ENCODE results near the gene BTBD9. TPM values are rescaled to one million over a fixed set of nuclear protein-coding genes. Genes with fewer than 3 reads are reported as not detected.

BTBD9 gene
- total RNA-seq, 1 experiment from 2014 or later: 10.8 TPM

GRCh38 chr6:38406096-38406495, 233.6 kb downstream of the BTBD9 start:
- no peak for DNase-seq
- Histone ChIP-seq H3K4me2 (0 out of 2 replicates have a peak overlapping the region, but pooled peaks have one; percentile 51), H3K27me3 (ENCODE audit: insufficient read depth, low read depth) (no peaks in the 10 kb centered on the region), H4K20me1 (ENCODE audit: insufficient read depth) (no peaks in the 10 kb centered on the region), H3K4me1 (replicated peaks; ENCODE audit: insufficient read depth) (peaks cover 27% of the 10 kb centered on the region), H3K4me3 (no peak overlapping the region), H3K79me2 (ENCODE audit: low read depth) (no peaks in the 10 kb centered on the region), H3K9me3 (ENCODE audit: insufficient read depth, low read depth) (no peaks in the 10 kb centered on the region), H3K9me2 (ENCODE audit: insufficient read depth) (no peaks in the 10 kb centered on the region), H2AFZ (no peak overlapping the region), H3F3A (ENCODE audit: insufficient read depth, low read depth) (peaks cover 23% of the 10 kb centered on the region), H3K27ac (no peak overlapping the region), H3K36me3 (ENCODE audit: low read depth) (no peaks in the 10 kb centered on the region)
- no TSS peak for BruUV-seq (replicated peaks)
- CTCF ChIA-PET: no interaction called here
- POLR2A ChIA-PET (ENCODE audit: unreplicated experiment): no interaction called here
- TF ChIP-seq EZH2 (IDR thresholded peaks at IDR 0.05; ENCODE audit: low read depth): no peak
- intact Hi-C loops (cut with micrococcal nuclease; ENCODE audit: unreplicated experiment): no loop called here

DNA sequence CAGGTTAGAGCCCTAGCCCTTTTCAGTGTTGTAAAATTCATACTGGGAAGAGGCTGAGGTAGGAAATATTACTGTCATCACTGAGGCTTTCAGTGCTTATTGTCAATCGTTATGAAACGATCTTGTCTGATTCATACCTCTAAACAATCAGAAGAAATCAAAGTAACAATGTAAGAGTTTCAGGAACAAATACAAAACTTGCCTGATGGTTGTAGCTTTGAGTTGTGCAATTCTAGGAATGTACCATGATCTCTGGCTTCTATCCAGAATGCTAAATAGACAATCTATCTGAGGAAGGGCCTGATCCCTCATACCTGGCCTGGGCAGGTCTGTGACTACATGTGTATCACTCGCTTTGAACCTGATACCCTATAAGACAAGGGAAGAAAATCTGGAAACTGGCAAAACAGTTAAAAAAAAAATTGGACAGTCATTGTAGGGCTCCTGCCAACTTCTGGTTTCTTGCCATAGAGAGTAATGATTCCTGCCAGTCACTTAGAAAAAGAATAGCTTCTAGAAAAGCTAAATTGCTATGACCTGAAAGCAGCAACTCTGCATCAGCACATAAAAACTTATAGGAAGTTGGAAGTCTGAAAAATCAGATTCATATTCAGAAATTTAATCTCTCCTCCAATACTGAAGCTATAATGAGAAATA, 234.7 kb downstream of the BTBD9 start:
- POLR2A ChIA-PET (ENCODE audit: unreplicated experiment): interaction anchor here (0.6 kb wide), 3 partner anchors 173 to 889 kb away, joined by 3 to 13 read pairs (median 3); no protein-coding TSS in a partner anchor
- TF ChIP-seq CTCF (conservative IDR thresholded peaks at IDR 0.05): no peak
- no peak for TF ChIP-seq EZH2 (IDR thresholded peaks at IDR 0.05; ENCODE audit: low read depth)
- Histone ChIP-seq H4K20me1 (ENCODE audit: insufficient read depth) (no peaks in the 10 kb centered on the region), H3K4me2 (peak overlapping the region; percentile 51), H2AFZ (no peak overlapping the region), H3K36me3 (ENCODE audit: low read depth) (no peaks in the 10 kb centered on the region), H3K27me3 (ENCODE audit: insufficient read depth, low read depth) (no peaks in the 10 kb centered on the region), H3F3A (ENCODE audit: insufficient read depth, low read depth) (peaks cover 23% of the 10 kb centered on the region), H3K27ac (peak overlapping the region; percentile 70), H3K9me3 (ENCODE audit: insufficient read depth, low read depth) (no peaks in the 10 kb centered on the region), H3K4me3 (peak overlapping the region; percentile 21; the same call in 1 of the 2 replicates), H3K79me2 (ENCODE audit: low read depth) (no peaks in the 10 kb centered on the region), H3K9me2 (ENCODE audit: insufficient read depth) (no peaks in the 10 kb centered on the region), H3K4me1 (replicated peaks; ENCODE audit: insufficient read depth) (peaks cover 36% of the 10 kb centered on the region)
- DNase-seq: peak; percentile 63 to 91
- no TSS peak for BruUV-seq (replicated peaks)
- intact Hi-C loops (cut with micrococcal nuclease; ENCODE audit: unreplicated experiment): no loop called here
- CTCF ChIA-PET: no interaction called here

DNA sequence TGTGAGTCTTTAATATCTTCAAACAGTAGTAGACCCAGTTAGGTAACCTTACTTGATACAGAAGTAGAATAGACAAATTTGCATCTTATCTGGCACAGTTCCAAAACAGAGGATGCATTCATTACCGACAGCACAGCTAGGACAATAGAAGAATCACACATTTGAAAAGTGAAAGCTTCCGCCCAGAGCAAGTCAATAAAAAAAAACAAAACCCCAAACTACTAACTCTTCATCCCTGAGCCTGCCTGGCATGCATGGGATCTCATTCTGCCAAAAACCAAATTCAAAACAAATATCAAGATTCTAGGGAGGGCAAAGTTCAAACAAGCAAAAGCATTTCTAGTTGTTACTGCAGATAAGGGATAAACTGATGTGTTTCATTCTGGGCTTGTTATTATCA, 235.4 kb downstream of the BTBD9 start:
- peaks cover 36% of the 10 kb centered on the region for H3K4me1 ChIP-seq (replicated peaks; ENCODE audit: insufficient read depth)

More for the DNA sequence above, 235.4 kb downstream of the BTBD9 start:
- H3K4me3 ChIP-seq: peak overlapping the region; percentile 21; the same call in 1 of the 2 replicates
- POLR2A ChIA-PET (ENCODE audit: unreplicated experiment): interaction anchor here (0.6 kb wide), 1 partner anchor 889 kb away, joined by 3 read pairs; no protein-coding TSS in a partner anchor
- no peaks in the 10 kb centered on the region for H4K20me1 ChIP-seq (ENCODE audit: insufficient read depth)
- no peaks in the 10 kb centered on the region for H3K79me2 ChIP-seq (ENCODE audit: low read depth)
- H2AFZ ChIP-seq: 0 out of 2 replicates have a peak overlapping the region, but pooled peaks have one; percentile 31
- peak overlapping the region; percentile 51 for H3K4me2 ChIP-seq
- DNase-seq: no peak
- no peaks in the 10 kb centered on the region for H3K36me3 ChIP-seq (ENCODE audit: low read depth)
- H3K27ac ChIP-seq: peak overlapping the region; percentile 70
- intact Hi-C loops (cut with micrococcal nuclease; ENCODE audit: unreplicated experiment): no loop called here
- CTCF ChIA-PET: no interaction called here
- H3K27me3 ChIP-seq (ENCODE audit: insufficient read depth, low read depth): no peaks in the 10 kb centered on the region
- peaks cover 23% of the 10 kb centered on the region for H3F3A ChIP-seq (ENCODE audit: insufficient read depth, low read depth)
- no TSS peak for BruUV-seq (replicated peaks)
- no peaks in the 10 kb centered on the region for H3K9me3 ChIP-seq (ENCODE audit: insufficient read depth, low read depth)
- no peaks in the 10 kb centered on the region for H3K9me2 ChIP-seq (ENCODE audit: insufficient read depth)
- no peak for TF ChIP-seq CTCF (conservative IDR thresholded peaks at IDR 0.05)
- no peak for TF ChIP-seq EZH2 (IDR thresholded peaks at IDR 0.05; ENCODE audit: low read depth)

Data from PC-9 (cell line).